Suprapubic skin (tissue), 4 donors: ENCODE results near the gene SORCS2. TPM values are rescaled to one million over a fixed set of nuclear protein-coding genes. Genes with fewer than 3 reads are reported as not detected.

Experiments
- DNase-seq, 2 donors: peaks; one replicate each; pipeline ENCODE4 v3.0.0-alpha.2; 2019; ENCODE audit warnings: low spot score in 2 of 2
- H3K27ac ChIP-seq: fragments of 200-600 bp; sonication (generic); one replicate; pipeline ENCODE4 v1.5.1; 2019
- H3K27me3 ChIP-seq: fragments of 200-600 bp; sonication (generic); one replicate; pipeline ENCODE4 v1.5.1; 2019
- H3K36me3 ChIP-seq: fragments of 200-600 bp; sonication (generic); one replicate; pipeline ENCODE4 v1.5.1; 2019
- H3K4me1 ChIP-seq: fragments of 200-600 bp; sonication (generic); one replicate; pipeline ENCODE4 v1.5.1; 2019
- H3K4me3 ChIP-seq: fragments of 200-600 bp; sonication (generic); one replicate; pipeline ENCODE4 v1.5.1; 2019; ENCODE audit warnings: mild to moderate bottlenecking
- H3K9me3 ChIP-seq: fragments of 200-600 bp; sonication (generic); one replicate; pipeline ENCODE4 v1.5.1; 2019
- EP300 ChIP-seq: sonication (generic); formaldehyde crosslinking; IDR thresholded peaks from one replicate; pipeline ENCODE4 v1.6.1; 2017; ENCODE audit warnings: antibody characterized with exemption
- POLR2A ChIP-seq, 2 donors: fragments of 450-650 bp; IDR thresholded peaks; one replicate each; pipeline ENCODE4 v1.6.1; 2017; ENCODE audit warnings: antibody characterized with exemption in 2 of 2, mild to moderate bottlenecking in 2 of 2, moderate library complexity in 2 of 2
- POLR2AphosphoS5 ChIP-seq, 3 donors: sonication (generic); formaldehyde crosslinking; IDR thresholded peaks; one replicate each; pipeline ENCODE4 v1.6.1; 2017; ENCODE audit warnings: antibody characterized with exemption in 3 of 3
- WGBS: methylation state at CpG from one replicate; pipeline ENCODE4 v1.1.5; 2018; 5-methylcytosine and 5-hydroxymethylcytosine counted together
- total RNA-seq, 4 donors: library from RNA; depleted of rRNA; stranded (reverse); fragments of >200 nt; gene quantifications; one replicate each; pipeline ENCODE4 v1.1.0, GENCODE V29; 2016
- TF ChIP-seq, protein P1 (sequence below), 2 donors: fragments of 200-600 bp in 1 of 2; fragments of 450-650 bp in 1 of 2; sonication (generic) in 1 of 2; IDR thresholded peaks; one replicate each; pipeline ENCODE4 v1.5.1; 2016 to 2019; ENCODE audit warnings: antibody characterized with exemption in 2 of 2, mild to moderate bottlenecking in 1 of 2, moderate library complexity in 1 of 2

Gene SORCS2
- total RNA-seq, 4 donors from 2014 or later = 0.94 to 4.6 (median 1.3) TPM

DNA sequence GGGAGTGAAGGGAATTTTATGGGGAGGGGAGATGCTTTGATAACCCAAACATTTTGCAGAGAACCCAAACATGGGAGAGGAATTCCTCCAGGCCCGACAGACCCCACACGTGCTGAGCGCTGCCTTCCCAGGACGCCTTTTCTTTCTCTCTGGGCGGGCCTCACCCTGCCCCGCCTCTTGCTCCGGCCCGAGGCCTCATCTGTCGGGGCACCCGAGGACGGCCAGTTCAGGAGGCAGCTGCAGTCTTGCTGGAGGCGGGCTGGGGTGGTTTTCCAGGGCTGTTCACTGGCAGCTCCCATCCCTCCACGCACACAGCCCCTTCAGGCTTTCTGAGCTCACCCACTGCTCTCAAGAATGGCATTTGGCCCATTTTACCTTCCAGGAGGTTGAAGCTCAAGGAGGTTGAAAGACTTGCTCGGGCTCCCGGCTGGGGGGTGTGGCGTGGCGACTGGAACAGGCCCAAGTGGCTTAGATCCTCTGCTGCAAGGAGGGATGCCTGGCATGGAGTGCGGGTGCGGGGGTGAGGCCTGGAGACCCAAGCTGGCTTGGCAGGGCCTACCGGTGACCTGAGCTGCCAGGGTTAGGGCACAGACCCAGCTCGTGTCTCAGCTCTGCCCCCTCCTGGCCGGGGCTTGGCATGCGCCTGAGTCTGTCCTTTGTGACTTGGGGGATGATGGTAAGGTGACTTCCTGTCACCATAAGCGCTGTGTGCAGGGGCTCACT, 143.2 kb downstream of the SORCS2 start:
- Histone ChIP-seq H3K9me3 (no peaks in the 10 kb centered on the region), H3K4me3 (no peak overlapping the region), H3K27me3 (peaks cover 4% of the 10 kb centered on the region), H3K36me3 (no peaks in the 10 kb centered on the region), H3K4me1 (peaks cover 8% of the 10 kb centered on the region), H3K27ac (no peak overlapping the region)
- no peak for DNase-seq
- TF ChIP-seq EP300 = no peak
- TF ChIP-seq, protein P1, sequence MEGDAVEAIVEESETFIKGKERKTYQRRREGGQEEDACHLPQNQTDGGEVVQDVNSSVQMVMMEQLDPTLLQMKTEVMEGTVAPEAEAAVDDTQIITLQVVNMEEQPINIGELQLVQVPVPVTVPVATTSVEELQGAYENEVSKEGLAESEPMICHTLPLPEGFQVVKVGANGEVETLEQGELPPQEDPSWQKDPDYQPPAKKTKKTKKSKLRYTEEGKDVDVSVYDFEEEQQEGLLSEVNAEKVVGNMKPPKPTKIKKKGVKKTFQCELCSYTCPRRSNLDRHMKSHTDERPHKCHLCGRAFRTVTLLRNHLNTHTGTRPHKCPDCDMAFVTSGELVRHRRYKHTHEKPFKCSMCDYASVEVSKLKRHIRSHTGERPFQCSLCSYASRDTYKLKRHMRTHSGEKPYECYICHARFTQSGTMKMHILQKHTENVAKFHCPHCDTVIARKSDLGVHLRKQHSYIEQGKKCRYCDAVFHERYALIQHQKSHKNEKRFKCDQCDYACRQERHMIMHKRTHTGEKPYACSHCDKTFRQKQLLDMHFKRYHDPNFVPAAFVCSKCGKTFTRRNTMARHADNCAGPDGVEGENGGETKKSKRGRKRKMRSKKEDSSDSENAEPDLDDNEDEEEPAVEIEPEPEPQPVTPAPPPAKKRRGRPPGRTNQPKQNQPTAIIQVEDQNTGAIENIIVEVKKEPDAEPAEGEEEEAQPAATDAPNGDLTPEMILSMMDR (IDR thresholded peaks at IDR 0.05) = peak; percentile 20 to 74
- 33% methylated on average over 10 of the region's 24 CpGs for WGBS

DNA sequence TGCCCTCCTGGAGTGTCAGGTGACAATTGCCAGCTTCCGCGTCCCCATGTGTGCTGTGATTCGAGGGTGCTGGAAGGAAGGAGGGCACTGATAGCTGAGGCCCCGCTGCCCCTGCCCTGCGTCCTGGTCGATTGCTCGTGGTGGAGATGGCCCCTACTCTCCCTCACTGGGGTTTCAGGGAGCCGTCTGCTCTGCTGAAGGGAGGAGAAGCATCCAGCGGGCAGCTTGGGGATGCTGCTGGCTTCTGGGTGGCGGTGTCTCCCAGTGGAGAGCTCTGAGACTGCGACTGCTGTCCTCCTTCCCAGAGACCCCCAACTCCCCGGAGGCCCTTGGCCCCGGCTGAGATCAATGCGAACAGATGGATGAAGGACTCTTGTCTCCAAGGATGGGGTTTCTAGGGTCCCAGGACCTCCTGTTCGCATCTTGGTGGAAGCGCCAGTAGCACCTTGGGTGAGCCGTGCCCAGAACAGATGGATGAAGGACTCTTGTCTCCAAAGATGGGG, 143.8 kb downstream of the SORCS2 start:
- DNase-seq = no peak
- TF ChIP-seq POLR2AphosphoS5 (IDR thresholded peaks at IDR 0.05) (no peak), POLR2A (IDR thresholded peaks at IDR 0.05) (no peak), EP300 (no peak)
- TF ChIP-seq, protein P1 (IDR thresholded peaks at IDR 0.05) = no peak
- no peak overlapping the region for H3K4me3 ChIP-seq
- no peak overlapping the region for H3K27ac ChIP-seq
- no peaks in the 10 kb centered on the region for H3K36me3 ChIP-seq
- H3K4me1 ChIP-seq = peaks cover 8% of the 10 kb centered on the region
- no peaks in the 10 kb centered on the region for H3K27me3 ChIP-seq
- no peaks in the 10 kb centered on the region for H3K9me3 ChIP-seq
- 60% methylated on average over 2 of the region's 17 CpGs for WGBS

DNA sequence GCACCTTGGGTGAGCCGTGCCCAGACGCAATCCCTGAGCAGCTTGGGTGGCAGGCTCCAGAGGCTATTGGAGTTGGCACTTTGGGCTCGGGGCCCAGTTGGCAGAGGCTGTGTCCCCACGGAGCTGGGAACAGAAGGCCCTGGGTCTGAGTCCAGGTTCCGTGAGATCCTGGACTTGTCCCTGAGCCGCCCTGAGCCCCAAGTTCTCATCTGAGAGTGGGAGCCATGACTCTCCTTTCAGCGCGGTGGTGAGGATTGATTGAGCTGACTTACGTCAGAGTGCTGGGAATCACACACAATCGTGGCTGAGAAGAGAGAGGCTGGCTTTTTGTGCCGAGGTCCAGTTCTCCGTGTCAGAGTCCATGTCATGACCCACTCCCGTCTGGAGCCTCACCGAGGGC, 144.4 kb downstream of the SORCS2 start:
- no peak for TF ChIP-seq POLR2A (IDR thresholded peaks at IDR 0.05)
- no peak for TF ChIP-seq POLR2AphosphoS5 (IDR thresholded peaks at IDR 0.05)
- TF ChIP-seq, protein P1 (IDR thresholded peaks at IDR 0.05) = no peak
- TF ChIP-seq EP300 = no peak
- Histone ChIP-seq H3K27me3 (no peaks in the 10 kb centered on the region), H3K4me1 (peaks cover 8% of the 10 kb centered on the region), H3K36me3 (no peaks in the 10 kb centered on the region), H3K9me3 (no peaks in the 10 kb centered on the region), H3K27ac (no peak overlapping the region), H3K4me3 (no peak overlapping the region)
- no peak for DNase-seq
- 87% methylated on average over 8 of the region's 14 CpGs for WGBS

DNA sequence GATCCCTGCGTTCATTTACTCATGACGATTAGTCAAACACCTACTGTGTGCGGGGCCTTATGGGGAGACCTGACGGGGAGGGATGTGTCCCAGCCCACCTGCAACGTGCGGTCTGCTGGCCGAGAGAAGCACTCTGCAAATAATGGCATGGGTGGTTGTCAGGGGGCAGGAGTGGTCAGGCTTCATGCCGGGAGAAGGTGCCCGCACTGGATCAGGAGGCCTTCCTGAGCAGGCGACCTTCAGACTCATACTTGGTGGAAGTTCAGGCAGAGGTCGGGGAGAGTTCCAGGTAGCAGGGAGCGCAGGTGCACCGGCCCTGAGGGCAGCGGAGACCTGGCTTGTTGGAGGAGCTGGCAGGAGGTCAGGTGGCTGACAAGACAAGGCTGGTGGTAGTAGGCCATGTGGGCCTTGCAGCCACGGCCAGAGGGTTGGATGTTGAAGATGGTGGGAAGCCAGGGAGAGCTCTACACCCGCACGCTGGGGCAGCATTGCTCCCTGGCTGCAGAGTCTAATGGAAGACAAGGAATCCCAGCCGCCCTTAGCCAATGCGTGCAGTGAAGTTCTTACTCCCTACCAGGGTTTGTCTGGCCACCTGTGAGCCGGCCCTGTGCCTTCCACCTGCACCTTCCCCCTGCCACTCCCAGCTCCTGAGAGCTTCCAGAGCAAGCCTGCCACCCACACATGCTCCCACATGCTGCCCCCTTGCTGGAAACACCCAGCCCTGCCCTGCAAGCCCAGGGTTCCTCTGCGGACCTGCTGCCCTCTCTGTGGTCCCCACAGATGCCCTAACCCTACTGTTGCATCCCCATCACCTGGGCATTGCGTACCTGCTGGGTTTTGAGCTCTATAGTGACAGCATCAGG, 145.1 kb downstream of the SORCS2 start:
- no peak overlapping the region for H3K27ac ChIP-seq
- H3K4me3 ChIP-seq = no peak overlapping the region
- H3K36me3 ChIP-seq = no peaks in the 10 kb centered on the region
- TF ChIP-seq EP300 (no peak), POLR2AphosphoS5 (IDR thresholded peaks at IDR 0.05) (no peak), POLR2A (IDR thresholded peaks at IDR 0.05) (no peak)
- TF ChIP-seq, protein P1 (IDR thresholded peaks at IDR 0.05) = no peak
- H3K4me1 ChIP-seq = peaks cover 8% of the 10 kb centered on the region
- no peaks in the 10 kb centered on the region for H3K27me3 ChIP-seq
- DNase-seq = no peak
- H3K9me3 ChIP-seq = no peaks in the 10 kb centered on the region
- WGBS = 92% methylated on average over 22 of the region's 22 CpGs

DNA sequence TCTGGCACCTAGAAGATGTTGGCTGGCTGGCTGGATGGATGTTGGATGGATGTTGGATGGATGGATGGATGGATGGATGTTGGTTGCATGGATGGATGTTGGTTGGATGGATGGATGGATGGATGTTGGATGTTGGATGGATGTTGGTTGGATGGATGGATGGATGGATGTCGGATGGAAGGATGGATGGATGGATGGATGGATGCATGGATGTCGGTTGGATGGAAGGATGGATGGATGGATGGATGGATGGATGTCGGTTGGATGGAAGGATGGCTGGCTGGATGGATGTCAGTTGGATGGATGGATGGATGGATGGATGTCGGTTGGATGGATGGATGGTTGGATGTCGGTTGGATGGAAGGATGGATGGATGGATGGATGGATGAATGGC, 145.7 kb downstream of the SORCS2 start:
- DNase-seq = no peak

More for the DNA sequence above, 145.7 kb downstream of the SORCS2 start:
- Histone ChIP-seq H3K4me3 (no peak overlapping the region), H3K27me3 (no peaks in the 10 kb centered on the region), H3K4me1 (peaks cover 8% of the 10 kb centered on the region), H3K27ac (no peak overlapping the region), H3K9me3 (no peaks in the 10 kb centered on the region), H3K36me3 (no peaks in the 10 kb centered on the region)
- 91% methylated on average over 5 of the region's 5 CpGs for WGBS
- TF ChIP-seq POLR2AphosphoS5 (IDR thresholded peaks at IDR 0.05) (no peak), EP300 (no peak), POLR2A (IDR thresholded peaks at IDR 0.05) (no peak)
- TF ChIP-seq, protein P1 (IDR thresholded peaks at IDR 0.05) = no peak
